Keratinocyte (primary cell): ENCODE data around the gene SLC17A2. TPM values are rescaled to one million over a fixed set of nuclear protein-coding genes. Genes with fewer than 3 reads are reported as not detected.

ENCODE experiments used
- DNase-seq: peaks from one replicate; pipeline ENCODE4 v3.0.0-alpha.2; 2011; ENCODE audit warnings: low read depth, missing footprints, low spot score
- FAIRE-seq: peaks from 2 replicates; lab custom pipeline; 2011; peaks lifted over from hg19 to GRCh38; lab: Jason Lieb, UNC
- H2AFZ ChIP-seq: 2 replicates; pipeline ENCODE4 v1.6.0; 2012; ENCODE audit warnings: low read length, control low read depth, inconsistent platforms; ENCODE audit not compliant: control insufficient read depth
- H3K27ac ChIP-seq: 2 replicates; pipeline ENCODE4 v1.5.1; 2011; ENCODE audit warnings: low read length; ENCODE audit not compliant: control insufficient read depth, insufficient read depth
- H3K27me3 ChIP-seq: 3 replicates; pipeline ENCODE4 v1.6.0; 2011; ENCODE audit warnings: low read length; ENCODE audit not compliant: control insufficient read depth, insufficient read depth; ENCODE audit errors: extremely low read depth
- H3K36me3 ChIP-seq, 2 experiments: 2 replicates in 1 of 2; 3 replicates in 1 of 2; pipeline ENCODE4 v1.5.1; 2011; ENCODE audit warnings: low read length in 2 of 2, mild to moderate bottlenecking in 1 of 2; ENCODE audit not compliant: control insufficient read depth in 2 of 2, insufficient read depth in 2 of 2; ENCODE audit errors: extremely low read depth in 1 of 2
- H3K4me1 ChIP-seq: 3 replicates; pipeline ENCODE4 v1.5.1; 2011; ENCODE audit warnings: low read length; ENCODE audit not compliant: control insufficient read depth, insufficient read depth; ENCODE audit errors: extremely low read depth
- H3K4me2 ChIP-seq: 3 replicates; pipeline ENCODE4 v1.6.0; 2011; ENCODE audit warnings: low read depth, low read length; ENCODE audit not compliant: control insufficient read depth, insufficient read depth; ENCODE audit errors: extremely low read depth
- H3K4me3 ChIP-seq, 3 experiments: fragments of 200-600 bp in 1 of 3; sonication (generic) in 1 of 3; 2 replicates in 2 of 3; 3 replicates in 1 of 3; pipeline ENCODE4 v1.5.1; 2011 to 2016; ENCODE audit warnings: low read length in 3 of 3, mild to moderate bottlenecking in 3 of 3, control low read depth in 2 of 3, inconsistent platforms in 1 of 3, low read depth in 1 of 3, mixed read lengths in 1 of 3, mixed run types in 1 of 3, moderate library complexity in 1 of 3; ENCODE audit not compliant: control insufficient read depth in 2 of 3, insufficient read depth in 2 of 3; ENCODE audit errors: extremely low read depth in 1 of 3
- H3K79me2 ChIP-seq: 2 replicates; pipeline ENCODE4 v1.6.0; 2012; ENCODE audit warnings: low read length; ENCODE audit not compliant: control insufficient read depth, insufficient read depth
- H3K9ac ChIP-seq: 3 replicates; pipeline ENCODE4 v1.6.0; 2011; ENCODE audit warnings: low read length; ENCODE audit not compliant: control insufficient read depth, insufficient read depth; ENCODE audit errors: extremely low read depth
- H3K9me1 ChIP-seq: 3 replicates; pipeline ENCODE4 v1.6.0; 2011; ENCODE audit warnings: low read length; ENCODE audit not compliant: control insufficient read depth, insufficient read depth; ENCODE audit errors: extremely low read depth
- H3K9me3 ChIP-seq: 2 replicates; pipeline ENCODE4 v1.5.1; 2012; ENCODE audit warnings: low read depth, low read length; ENCODE audit not compliant: control insufficient read depth
- H4K20me1 ChIP-seq: 3 replicates; pipeline ENCODE4 v1.6.0; 2011; ENCODE audit warnings: low read length; ENCODE audit not compliant: control insufficient read depth, insufficient read depth; ENCODE audit errors: extremely low read depth
- EZH2 ChIP-seq: IDR thresholded peaks from one replicate; pipeline ENCODE4 v1.6.1; 2012; ENCODE audit warnings: inconsistent platforms, mild to moderate bottlenecking, low read length, moderate library complexity
- dilution Hi-C: fragments of 300-500 bp; cut with MboI; formaldehyde crosslinking; loops from one replicate; pipeline ENCODE4 v1.7.0; 2020; ENCODE audit warnings: low sequenced_read_pairs; ENCODE audit not compliant: extremely low pct_ligation_motif_present
- polyA plus RNA-seq, 5 experiments: library from polyadenylated mRNA; depleted of rRNA in 3 of 5; stranded (reverse) in 3 of 5; stranded (forward) in 1 of 5; unstranded in 1 of 5; fragments of >200 nt; gene quantifications; 1 replicate in 1 of 5; 2 replicates in 3 of 5; 3 replicates in 1 of 5; pipeline versions ENCODE4 v1.2.1 to v1.2.3, GENCODE V29; 2011 to 2012; ENCODE audit warnings: missing spikeins in 2 of 5, low read depth in 1 of 5, low replicate concordance in 1 of 5
- TF ChIP-seq, protein P1 (sequence below), 3 experiments: IDR thresholded peaks in 1 of 3; conservative IDR thresholded peaks in 1 of 3; optimal IDR thresholded peaks in 1 of 3; 2 replicates in 2 of 3; 3 replicates in 1 of 3; pipeline versions ENCODE3 to v1.5.1; 2011; ENCODE audit warnings: low read length in 3 of 3, mild to moderate bottlenecking in 3 of 3, moderate library complexity in 2 of 3, control low read depth in 1 of 3, inconsistent platforms in 1 of 3; ENCODE audit not compliant: insufficient read depth in 2 of 3; ENCODE audit errors: extremely low read depth in 1 of 3

SLC17A2 gene
- polyA plus RNA-seq, 1 donor (not counting 4 experiments of a cell fraction or from before 2014, with no cell fraction given): not detected

GRCh38 chr6:25973923-25974555 lies 43.5 kb upstream of the SLC17A2 start:
- no peaks in the 10 kb centered on the region for H3K9me1 ChIP-seq
- H3K79me2 ChIP-seq: no peaks in the 10 kb centered on the region
- H2AFZ ChIP-seq: no peak overlapping the region
- FAIRE-seq: no peak
- no peak overlapping the region for H3K4me3 ChIP-seq
- TF ChIP-seq, protein P1, sequence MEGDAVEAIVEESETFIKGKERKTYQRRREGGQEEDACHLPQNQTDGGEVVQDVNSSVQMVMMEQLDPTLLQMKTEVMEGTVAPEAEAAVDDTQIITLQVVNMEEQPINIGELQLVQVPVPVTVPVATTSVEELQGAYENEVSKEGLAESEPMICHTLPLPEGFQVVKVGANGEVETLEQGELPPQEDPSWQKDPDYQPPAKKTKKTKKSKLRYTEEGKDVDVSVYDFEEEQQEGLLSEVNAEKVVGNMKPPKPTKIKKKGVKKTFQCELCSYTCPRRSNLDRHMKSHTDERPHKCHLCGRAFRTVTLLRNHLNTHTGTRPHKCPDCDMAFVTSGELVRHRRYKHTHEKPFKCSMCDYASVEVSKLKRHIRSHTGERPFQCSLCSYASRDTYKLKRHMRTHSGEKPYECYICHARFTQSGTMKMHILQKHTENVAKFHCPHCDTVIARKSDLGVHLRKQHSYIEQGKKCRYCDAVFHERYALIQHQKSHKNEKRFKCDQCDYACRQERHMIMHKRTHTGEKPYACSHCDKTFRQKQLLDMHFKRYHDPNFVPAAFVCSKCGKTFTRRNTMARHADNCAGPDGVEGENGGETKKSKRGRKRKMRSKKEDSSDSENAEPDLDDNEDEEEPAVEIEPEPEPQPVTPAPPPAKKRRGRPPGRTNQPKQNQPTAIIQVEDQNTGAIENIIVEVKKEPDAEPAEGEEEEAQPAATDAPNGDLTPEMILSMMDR (optimal IDR thresholded peaks at IDR 0.05 in 1 of 3, IDR thresholded peaks at IDR 0.05 in 1 of 3, conservative IDR thresholded peaks at IDR 0.05 in 1 of 3; ENCODE audit: extremely low read depth in 1 of 3, insufficient read depth in 2 of 3, low read length in 3 of 3): no peak
- no peak for TF ChIP-seq EZH2
- H3K36me3 ChIP-seq: peaks cover 30 to 40% of the 10 kb centered on the region in 2 experiments
- H3K27ac ChIP-seq: no peak overlapping the region
- H3K4me1 ChIP-seq: peaks cover 10% of the 10 kb centered on the region
- H3K27me3 ChIP-seq: no peaks in the 10 kb centered on the region
- no peaks in the 10 kb centered on the region for H3K9me3 ChIP-seq
- no peaks in the 10 kb centered on the region for H4K20me1 ChIP-seq
- dilution Hi-C loops: no loop called here
- no peak overlapping the region for H3K4me2 ChIP-seq
- DNase-seq: no peak
- H3K9ac ChIP-seq: no peak overlapping the region

DNA sequence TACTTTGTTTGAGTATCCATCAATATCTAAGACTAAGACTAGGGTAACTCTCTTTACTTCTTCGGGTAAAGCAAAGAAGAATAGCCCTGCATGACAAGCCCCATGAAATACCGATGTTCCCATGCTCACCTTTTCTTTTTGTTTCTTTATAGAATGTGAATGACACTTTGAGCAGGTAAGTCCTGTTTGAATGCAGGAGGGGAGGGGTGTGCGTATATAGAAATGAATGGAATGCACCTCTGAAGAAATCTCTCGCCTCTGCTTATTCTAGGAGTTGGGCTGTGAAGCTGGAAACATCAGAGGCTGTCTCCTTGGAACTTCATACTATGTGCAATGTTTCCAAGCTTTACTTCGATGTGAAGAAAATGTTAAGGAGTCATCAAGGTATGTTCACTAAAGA lies 42.4 kb upstream of the SLC17A2 start:
- FAIRE-seq: no peak
- peaks cover 29 to 50% of the 10 kb centered on the region in 2 experiments for H3K36me3 ChIP-seq
- H2AFZ ChIP-seq: no peak overlapping the region
- no peak for TF ChIP-seq EZH2
- TF ChIP-seq, protein P1 (optimal IDR thresholded peaks at IDR 0.05 in 1 of 3, IDR thresholded peaks at IDR 0.05 in 1 of 3, conservative IDR thresholded peaks at IDR 0.05 in 1 of 3; ENCODE audit: extremely low read depth in 1 of 3, insufficient read depth in 2 of 3, low read length in 3 of 3): no peak
- H3K4me3 ChIP-seq: no peak overlapping the region
- peaks cover 15% of the 10 kb centered on the region for H3K4me1 ChIP-seq
- no peaks in the 10 kb centered on the region for H3K9me1 ChIP-seq
- H3K9me3 ChIP-seq: no peaks in the 10 kb centered on the region
- no peak overlapping the region for H3K9ac ChIP-seq
- no peaks in the 10 kb centered on the region for H3K79me2 ChIP-seq
- H3K27me3 ChIP-seq: no peaks in the 10 kb centered on the region
- no peak overlapping the region for H3K27ac ChIP-seq
- H4K20me1 ChIP-seq: no peaks in the 10 kb centered on the region
- no peak for DNase-seq
- H3K4me2 ChIP-seq: no peak overlapping the region
- dilution Hi-C loops: no loop called here
